Fibroblast of mammary gland (primary cell): ENCODE data around the gene UCK1.

Experiments
- DNase-seq: peaks from one replicate; pipeline ENCODE4 v3.0.0-alpha.2; 2010; ENCODE audit warnings: low read depth
- H3K4me3 ChIP-seq: 2 replicates; pipeline ENCODE4 v1.5.1; 2011; ENCODE audit warnings: low read depth, mild to moderate bottlenecking, low read length, moderate library complexity; ENCODE audit not compliant: control insufficient read depth
- TF ChIP-seq, protein P1 (sequence below): conservative IDR thresholded peaks from 2 replicates; pipeline ENCODE4 v1.5.1; 2011; ENCODE audit warnings: low read depth, low read length, inconsistent platforms; ENCODE audit not compliant: control insufficient read depth, insufficient read depth

The UCK1 gene

GRCh38 chr9:131524665-131525315 lies 6.3 kb downstream of the UCK1 start:
- no peak overlapping the region for H3K4me3 ChIP-seq
- TF ChIP-seq, protein P1, sequence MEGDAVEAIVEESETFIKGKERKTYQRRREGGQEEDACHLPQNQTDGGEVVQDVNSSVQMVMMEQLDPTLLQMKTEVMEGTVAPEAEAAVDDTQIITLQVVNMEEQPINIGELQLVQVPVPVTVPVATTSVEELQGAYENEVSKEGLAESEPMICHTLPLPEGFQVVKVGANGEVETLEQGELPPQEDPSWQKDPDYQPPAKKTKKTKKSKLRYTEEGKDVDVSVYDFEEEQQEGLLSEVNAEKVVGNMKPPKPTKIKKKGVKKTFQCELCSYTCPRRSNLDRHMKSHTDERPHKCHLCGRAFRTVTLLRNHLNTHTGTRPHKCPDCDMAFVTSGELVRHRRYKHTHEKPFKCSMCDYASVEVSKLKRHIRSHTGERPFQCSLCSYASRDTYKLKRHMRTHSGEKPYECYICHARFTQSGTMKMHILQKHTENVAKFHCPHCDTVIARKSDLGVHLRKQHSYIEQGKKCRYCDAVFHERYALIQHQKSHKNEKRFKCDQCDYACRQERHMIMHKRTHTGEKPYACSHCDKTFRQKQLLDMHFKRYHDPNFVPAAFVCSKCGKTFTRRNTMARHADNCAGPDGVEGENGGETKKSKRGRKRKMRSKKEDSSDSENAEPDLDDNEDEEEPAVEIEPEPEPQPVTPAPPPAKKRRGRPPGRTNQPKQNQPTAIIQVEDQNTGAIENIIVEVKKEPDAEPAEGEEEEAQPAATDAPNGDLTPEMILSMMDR: no peak
- DNase-seq: no peak

DNA sequence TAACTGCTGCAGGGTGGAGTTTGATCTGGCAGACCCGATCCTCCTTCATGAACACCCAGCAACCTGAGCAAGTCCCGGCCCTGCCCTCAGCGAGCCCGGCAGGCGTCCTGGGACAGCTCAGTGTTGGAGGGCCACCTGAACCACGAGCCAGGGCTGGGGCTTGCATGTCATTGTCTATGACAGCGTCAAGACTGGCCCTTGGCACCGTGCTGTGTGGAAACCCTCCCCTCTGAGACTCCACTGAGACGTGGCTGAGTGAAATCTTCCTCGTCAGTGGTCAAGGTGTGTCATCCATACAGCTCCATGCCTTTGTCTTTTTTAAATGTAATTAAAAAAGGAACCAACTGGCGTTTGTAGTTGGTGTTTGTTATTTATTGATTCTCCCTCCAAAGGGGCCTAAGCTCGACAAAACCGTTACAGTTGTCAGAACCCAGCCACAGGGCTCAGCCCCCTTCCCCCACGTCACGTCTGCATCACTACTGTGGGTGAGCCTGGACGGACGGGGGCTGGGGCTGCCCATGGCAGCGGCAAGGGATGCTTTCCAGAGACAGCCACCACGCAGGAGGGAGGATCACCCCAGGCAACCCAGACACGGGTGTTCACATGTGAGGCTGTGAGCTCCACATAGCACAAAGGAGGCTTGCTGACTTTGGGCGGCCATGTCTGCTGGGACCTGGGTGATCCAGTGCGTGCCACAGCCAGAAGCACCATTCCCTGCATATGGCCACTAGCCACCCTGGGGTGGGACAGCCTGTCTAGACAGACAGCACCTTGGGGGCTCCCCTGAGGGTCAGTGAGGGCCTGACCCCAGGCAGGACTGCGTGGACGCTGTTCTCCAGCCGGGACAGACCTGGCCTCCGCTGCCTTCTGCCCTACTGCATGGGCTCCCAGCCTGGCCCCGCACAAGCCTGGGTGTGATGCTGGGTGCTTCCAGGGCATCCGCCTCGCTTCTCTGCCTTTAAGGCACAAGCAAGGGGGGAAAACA lies 7.3 kb downstream of the UCK1 start:
- TF ChIP-seq, protein P1: no peak

DNA sequence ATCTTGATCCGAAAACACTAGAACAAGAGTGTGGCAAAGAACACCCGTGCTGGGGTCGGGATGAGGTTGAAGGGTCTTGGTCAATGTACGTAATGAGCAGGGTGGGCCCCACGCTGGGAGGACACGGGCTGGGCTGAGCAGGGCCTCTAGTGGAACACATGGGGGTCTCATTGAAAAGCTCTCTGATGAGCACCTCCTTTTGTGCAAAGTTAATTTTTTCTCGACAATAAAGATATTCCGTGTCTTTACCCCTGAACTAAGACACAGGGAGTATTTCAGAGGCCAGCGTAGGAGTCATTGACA lies 8.0 kb downstream of the UCK1 start:
- H3K4me3 ChIP-seq: no peak overlapping the region
- no peak for DNase-seq
- TF ChIP-seq, protein P1: no peak

More for the DNA sequence above, 7.3 kb downstream of the UCK1 start:
- H3K4me3 ChIP-seq: no peak overlapping the region
- no peak for DNase-seq

DNA sequence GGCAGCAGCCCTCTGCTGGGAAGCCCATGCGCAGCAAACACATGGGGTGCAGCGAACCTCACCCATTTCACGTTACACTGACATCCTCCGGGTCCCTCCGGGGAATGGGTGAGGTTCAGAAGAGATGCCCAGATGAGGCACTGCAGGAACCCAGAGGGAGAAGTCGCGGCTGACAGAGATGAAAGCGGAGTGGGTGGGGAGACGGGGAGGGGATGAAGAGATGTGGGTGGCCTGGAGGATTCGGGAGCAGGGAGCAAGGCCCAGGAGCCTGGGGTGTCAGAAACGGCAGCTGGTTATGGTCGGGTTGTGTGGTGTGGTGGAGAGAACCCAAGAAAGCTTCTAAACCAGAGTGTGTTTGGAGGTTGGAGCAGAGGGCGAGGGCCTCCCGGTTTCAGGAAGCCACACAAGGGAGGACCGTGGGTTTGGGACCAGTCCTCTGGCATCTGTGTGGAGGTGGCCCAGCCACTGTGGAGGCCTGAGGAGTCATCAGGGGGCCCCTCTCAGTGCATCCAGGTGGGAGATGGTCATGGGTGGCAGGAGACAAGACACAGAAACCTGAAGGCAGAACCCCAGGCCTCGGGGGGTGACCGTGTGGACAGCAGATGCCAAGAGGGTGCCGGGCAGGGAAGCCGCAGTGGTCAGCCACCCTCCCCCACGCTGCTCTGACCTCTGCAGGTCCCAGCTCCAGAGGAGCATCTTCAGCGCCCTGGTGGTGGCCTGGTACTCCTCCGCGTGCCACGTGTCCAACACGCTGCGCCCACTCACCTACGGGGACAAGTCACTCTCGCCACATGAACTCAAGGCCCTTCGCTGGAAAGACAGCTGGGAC lies 8.6 kb downstream of the UCK1 start:
- DNase-seq: no peak
- no peak overlapping the region for H3K4me3 ChIP-seq
- TF ChIP-seq, protein P1: no peak

GRCh38 chr9:131521822-131522221 lies 9.2 kb downstream of the UCK1 start:
- TF ChIP-seq, protein P1: no peak
- no peak for DNase-seq
- no peak overlapping the region for H3K4me3 ChIP-seq

DNA sequence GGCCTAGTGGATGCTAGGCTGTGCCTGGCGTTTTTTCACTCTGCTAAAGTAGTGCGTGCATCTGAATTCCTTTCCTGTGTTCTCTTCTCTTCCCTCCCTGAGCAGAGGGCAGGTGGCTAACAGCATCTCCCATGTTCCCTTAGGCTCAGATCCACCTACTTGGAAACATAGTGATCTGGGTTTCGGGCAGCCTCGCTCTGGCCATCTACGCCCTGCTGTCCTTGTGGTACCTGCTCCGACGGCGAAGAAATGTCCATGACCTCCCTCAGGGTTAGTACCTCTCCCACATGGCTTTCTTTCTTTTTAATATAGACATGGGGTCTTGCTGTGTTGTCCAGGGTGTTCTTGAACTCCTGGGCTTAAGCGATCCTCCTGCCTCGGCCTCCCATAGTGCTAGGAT lies 9.9 kb downstream of the UCK1 start:
- no peak for DNase-seq
- no peak overlapping the region for H3K4me3 ChIP-seq
- TF ChIP-seq, protein P1: no peak
